NCI-H748 (cell line): ENCODE results near the gene CCSER1.

ENCODE experiments used
- DNase-seq: peaks from one replicate; lab custom pipeline; 2025; ENCODE audit not compliant: unreplicated experiment; lab: John Stamatoyannopoulos, UW

CCSER1 gene

GRCh38 chr4:90904021-90904420, 776.8 kb downstream of the CCSER1 start:
- peak; percentile 4 for DNase-seq

DNA sequence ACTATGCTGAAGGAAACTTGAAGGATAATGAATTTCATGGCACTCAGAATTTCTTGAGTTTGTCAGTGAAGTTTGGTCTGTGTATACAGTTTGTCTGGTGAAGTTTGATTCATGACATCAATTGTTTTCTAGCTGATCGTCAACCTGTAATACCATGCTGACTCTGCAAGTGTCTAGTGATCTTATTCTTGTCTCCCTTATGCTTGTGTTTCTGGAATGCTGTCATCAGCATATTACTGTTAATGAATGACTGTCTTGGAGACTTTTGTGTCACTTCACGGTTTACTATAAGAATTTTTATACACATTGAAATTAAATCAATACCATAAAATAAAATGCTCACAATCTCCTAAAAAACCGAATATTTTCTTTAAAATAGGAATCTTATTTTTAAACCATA, 779.0 kb downstream of the CCSER1 start:
- no peak for DNase-seq

DNA sequence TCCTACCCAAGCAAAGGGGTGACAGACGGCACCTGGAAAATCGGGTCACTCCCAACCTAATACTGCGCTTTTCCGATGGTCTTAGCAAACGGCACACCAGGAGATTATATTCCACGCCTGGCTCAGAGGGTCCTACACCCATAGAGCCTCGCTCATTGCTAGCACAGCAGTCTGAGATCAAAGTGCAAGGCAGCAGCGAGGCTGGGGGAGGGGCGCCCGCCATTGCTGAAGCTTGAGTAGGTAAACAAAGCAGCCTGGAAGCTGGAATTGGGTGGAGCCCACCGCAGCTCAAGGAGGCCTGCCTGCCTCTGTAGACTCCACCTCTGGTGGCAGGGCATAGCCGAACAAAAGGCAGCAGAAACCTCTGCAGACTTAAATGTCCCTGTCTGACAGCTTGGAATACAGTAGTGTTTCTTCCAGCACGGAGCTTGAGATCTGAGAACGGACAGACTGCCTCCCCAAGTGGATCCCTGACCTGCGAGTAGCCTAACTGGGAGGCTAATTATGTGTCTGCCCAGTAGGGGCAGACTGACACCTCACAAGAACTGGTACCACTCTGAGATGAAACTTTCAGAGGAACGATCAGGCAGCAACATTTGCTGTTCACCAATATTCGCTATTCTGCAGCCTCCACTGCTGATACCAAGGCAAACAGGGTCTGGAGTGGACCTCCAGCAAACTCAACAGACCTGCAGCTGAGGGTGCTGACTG, 784.7 kb downstream of the CCSER1 start:
- DNase-seq = peak; percentile 19

DNA sequence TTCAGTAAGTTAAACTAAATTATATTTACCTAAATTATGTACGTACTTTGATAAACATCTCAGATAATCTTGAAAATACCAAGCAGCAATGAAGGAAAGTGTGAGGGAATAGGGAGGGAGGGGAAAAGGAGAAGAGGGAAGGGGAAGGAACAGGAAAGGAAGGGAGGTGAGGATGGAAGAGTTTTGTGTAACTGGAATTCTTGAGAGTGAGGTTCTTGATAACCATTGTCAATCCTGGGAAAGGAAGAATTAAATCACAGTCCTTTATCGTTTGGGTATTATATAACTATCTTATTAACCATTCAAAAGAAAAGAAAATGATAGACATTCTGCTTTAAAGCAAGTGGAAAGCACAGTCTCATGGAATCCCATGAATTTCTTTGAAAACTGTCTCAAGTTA, 795.0 kb downstream of the CCSER1 start:
- DNase-seq = no peak

DNA sequence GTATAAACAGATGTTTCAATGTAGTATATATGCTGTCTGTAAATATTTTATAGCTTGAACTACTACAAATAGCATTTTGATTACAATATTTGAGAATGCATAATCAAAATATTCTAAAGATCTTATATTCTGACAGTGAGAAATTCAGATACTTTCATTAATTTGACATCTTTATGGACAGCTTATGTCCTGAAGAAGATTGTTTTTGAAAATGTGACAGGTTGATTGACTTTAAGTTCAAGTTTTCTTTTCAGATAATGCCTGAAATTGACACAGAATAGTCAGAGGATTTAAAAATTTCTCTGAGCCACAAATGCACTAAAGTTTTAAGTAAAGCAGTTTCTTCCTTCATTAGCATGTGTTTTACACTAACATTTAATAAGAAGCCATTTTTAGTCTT, 799.8 kb downstream of the CCSER1 start:
- DNase-seq = no peak

GRCh38 chr4:90943311-90943710, 816.1 kb downstream of the CCSER1 start:
- no peak for DNase-seq

- no peak for DNase-seq
These were observed 819.8 kb downstream of the CCSER1 start for GRCh38 chr4:90946945-90947344.

DNA sequence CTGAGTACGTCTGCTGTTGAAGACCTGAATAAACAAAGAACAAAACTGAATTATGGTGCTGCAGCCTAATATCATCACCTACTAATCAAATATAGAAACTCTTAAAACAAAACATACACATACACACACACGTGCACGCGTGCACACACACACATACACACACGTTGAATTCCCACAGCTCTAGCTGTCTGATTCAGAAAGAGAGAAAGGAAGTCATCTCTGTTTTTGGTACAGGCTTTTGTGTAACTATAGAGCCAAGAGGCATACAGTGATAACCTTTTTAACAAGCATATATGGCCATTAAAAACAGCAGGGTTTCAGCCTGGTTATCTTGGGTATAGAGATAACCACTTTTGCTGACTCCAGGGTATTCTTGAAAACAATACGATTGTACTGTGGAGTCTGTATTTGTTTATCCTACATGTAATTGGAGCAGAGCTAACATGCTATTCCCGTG, 823.2 kb downstream of the CCSER1 start:
- DNase-seq = peak; percentile 79

- peak; percentile 46 for DNase-seq
These were observed 823.8 kb downstream of the CCSER1 start for GRCh38 chr4:90951037-90951436.

- DNase-seq = no peak
These were observed 831.2 kb downstream of the CCSER1 start for GRCh38 chr4:90958256-90958895.

DNA sequence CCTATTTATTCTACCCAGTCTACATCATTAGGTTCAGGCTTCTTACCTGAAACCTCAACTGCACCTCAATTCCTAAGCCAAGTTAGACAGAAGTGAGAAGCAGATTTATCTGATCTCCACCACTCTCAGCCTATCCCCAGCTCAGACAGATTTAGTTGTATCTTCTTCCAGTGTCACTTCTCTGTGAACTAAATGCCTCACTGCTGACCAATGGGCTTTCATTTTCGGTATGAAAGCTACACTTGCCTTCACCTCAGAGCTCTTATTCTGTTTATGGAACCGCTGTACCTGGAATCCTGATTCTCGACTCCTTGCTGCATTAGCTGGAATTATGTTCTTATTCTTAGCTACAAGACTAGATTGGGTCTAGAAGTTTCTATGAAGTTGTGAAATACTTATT, 833.2 kb downstream of the CCSER1 start:
- no peak for DNase-seq

DNA sequence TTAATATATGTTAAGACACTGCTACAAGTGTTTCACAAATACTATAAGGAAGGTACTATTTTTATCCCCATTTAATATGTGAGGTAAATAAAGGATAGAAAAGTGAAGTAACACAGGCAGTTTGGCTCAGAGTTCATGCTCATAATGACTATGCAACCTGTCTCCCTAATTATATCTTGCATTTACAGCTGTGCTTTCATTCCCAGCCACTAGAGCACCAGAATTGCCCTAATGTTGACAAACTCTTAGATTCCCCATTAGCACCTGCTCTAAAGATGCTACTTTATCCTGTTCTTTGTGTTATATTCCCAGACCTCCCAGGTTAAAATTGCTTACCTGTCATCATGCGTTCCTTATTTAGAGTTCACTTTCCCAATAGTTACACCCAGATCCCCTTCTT, 833.6 kb downstream of the CCSER1 start:
- DNase-seq = peak; percentile 69

DNA sequence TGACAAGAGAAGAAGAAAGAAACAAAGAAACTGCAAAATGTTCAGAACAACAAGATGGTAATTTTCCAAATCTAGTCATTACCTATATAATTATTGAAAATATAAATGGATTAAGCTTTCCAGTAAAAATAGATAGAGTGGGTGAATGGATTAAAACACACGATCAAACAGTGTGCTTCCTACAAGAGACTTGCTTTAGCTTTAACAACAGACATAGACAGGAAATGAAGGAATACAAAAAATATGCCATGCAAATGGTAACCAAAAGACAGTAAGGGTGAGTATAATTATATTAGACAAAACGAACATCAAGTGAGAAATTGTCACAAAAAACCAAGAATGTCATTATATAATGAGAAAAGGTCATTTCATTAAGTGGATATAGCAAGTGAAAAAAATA, 842.8 kb downstream of the CCSER1 start:
- DNase-seq = no peak

DNA sequence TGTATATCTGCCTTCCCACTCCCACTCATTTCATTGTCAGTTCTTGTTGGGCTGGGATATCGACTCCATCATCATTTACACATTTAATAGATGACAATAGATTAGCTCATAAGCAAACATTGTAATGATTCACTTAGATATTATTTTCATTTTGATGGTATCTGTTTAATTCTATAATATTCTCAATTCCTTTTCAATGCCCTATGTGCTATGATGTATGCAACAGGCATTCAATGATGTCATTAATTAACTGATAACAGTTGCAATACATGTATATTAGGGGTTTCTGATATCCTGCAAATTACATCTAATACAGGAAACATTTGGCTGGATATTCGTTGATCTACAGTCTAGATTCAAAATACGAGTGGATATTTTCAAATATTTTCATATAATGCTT, 850.5 kb downstream of the CCSER1 start:
- DNase-seq = no peak

- peak; percentile 21 for DNase-seq
These were observed 852.4 kb downstream of the CCSER1 start for GRCh38 chr4:90979556-90979955.

DNA sequence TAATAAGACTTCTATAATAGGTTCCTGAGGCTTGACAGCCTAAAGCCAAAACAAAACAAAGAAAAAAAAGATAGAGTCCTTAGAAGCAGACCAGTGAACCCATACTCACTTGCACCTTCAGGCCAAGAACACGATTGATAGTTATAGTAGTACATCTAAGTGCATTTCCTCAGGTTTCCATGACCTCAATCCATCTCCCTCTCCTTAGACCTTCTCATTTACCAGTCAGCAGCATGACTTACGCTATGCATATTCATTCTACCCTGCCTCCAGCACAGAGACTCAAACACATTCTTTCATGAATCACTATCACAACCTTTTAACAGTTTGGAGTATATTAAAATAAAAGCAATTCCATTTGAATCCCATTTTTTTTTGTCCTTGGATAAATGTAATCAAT, 855.6 kb downstream of the CCSER1 start:
- no peak for DNase-seq

- DNase-seq = no peak
These were observed 863.1 kb downstream of the CCSER1 start for GRCh38 chr4:90990284-90990683.

GRCh38 chr4:90992213-90992612, 865.0 kb downstream of the CCSER1 start:
- no peak for DNase-seq

GRCh38 chr4:90994851-90995574, 867.8 kb downstream of the CCSER1 start:
- no peak for DNase-seq

DNA sequence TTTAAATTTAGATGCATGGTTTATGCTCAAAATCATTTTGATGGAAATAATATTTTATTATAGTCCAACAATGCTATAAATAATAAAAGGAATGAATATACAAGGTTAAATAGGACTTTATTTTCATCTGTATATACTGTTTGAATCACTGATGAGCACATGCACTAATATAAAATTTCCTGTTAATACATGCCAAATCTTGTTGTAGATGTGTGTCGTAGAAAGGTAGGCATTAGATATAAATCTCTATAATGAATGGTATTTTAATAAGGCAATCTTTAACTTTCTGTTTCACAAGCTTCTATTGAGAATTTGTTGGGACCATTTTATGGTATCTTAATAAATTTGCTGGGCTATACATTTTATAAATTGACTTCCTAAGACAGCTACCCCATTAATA, 868.8 kb downstream of the CCSER1 start:
- DNase-seq = no peak

- no peak for DNase-seq
These were observed 869.6 kb downstream of the CCSER1 start for GRCh38 chr4:90996813-90997212.

DNA sequence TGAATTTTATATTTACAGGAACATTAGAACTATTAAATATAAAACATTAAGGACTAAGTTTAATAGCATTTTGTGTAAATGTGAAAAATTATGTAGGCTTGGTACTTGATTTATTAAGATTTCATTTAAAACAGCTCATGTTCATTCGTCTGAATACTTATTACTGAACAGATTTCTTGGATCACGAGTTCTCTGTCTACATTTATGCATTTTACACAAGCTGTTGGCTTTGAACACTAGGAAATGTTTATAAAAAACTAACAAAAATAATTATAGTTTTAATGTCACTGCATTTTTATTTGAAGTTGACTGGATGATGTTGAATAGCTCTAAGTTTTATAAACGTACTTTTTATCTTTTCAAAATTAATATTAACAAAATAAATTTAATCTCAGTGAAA, 888.7 kb downstream of the CCSER1 start:
- no peak for DNase-seq
